HG02840 (cell line): ENCODE data around the gene INO80D.
"Not testable (repeated sequence)": the region's sequence is repeated elsewhere in the genome, so short reads cannot be mapped to it uniquely, and the experiment has no call there.

Source experiments
- ATAC-seq: cut with Tn5 transposase; IDR thresholded peaks from one replicate; pipeline ENCODE4 v1.9.1; 2021; ENCODE audit warnings: mild to moderate bottlenecking, moderate library complexity, moderate number of reproducible peaks; ENCODE audit not compliant: unreplicated experiment, low FRiP score

INO80D gene

DNA sequence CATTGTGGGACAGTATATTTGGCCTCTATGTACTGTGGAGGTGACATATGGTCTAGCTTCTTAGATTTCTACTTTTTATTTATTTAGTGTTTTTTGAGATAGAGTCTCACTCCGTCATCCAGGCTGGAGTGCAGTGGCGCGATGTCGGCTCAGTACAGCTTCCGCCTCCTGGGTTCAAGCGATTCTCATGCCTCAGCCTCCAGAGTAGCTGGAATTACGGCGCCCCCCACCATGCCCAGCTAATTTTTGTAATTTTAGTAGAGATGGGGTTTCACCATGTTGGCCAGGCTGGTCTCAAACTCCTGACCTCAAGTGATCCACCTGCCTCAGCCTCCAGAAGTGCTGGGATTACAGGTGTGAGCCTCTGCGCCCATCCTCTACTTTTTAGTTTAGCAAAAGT is 99.6 kb downstream of the INO80D start:
- not testable (repeated sequence) for ATAC-seq

DNA sequence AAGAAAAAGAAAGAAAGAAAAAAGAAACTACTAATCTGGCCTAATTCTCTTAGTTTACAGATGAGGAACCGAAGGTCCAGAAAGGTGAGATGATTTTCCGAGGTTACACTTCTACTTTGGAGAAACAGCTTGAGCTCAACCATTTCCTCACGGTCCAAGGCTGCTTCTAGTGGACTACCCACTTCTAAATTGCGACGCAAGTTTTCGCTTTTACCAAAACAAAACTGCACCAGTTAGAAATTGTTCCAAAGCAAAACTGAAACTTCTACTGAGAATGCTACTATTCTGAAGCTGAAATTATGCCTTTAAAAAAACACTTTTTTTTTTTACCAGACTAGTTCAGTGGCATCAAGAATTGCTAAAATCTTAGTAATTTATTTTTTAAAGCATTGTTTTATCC is 101.6 kb downstream of the INO80D start:
- ATAC-seq: peak; percentile 79

DNA sequence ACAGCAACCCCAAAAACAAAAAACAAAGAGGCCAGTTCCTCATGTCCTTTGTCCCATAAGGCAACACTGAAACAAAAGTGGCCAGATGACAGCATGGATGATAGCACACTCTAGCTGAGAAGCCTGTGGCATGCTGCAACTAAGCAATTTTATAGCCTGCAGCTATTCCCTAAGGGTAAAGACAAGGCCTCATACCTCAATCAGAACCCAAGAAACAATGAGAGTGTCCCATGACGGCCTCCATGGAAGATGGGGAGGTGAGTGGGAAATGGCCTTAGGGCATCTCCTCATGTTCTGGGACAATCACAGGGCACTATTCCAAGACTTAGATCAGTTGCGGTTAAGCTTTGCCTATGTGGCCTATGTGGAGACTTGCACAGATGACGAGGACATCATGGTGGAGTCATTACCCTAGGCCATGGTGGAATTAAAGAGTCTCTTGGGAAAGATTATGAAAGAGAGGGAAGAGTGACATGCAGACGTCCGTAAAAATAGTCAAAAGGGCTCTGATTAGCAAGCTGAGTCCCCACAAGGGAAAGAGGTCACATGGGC is 103.1 kb downstream of the INO80D start:
- no peak for ATAC-seq

DNA sequence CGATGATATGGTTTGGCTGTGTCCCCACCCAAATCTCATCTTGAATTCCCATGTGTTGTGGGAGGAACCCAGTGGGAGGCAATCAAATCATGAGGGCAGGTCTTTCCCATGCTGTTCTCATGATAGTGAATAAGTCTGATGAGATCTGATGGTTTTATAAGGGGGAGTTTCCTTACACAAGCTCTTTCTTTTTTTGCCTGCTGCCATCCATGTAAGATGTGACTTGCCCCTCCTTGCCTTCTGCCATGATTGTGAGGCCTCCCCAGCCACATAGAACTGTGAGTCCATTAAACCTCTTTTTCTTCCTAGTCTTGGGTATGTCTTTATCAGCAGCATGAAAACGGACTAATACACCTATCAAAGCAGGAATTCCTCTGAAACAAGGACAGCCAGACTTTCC is 107.2 kb downstream of the INO80D start:
- not testable (repeated sequence) for ATAC-seq

DNA sequence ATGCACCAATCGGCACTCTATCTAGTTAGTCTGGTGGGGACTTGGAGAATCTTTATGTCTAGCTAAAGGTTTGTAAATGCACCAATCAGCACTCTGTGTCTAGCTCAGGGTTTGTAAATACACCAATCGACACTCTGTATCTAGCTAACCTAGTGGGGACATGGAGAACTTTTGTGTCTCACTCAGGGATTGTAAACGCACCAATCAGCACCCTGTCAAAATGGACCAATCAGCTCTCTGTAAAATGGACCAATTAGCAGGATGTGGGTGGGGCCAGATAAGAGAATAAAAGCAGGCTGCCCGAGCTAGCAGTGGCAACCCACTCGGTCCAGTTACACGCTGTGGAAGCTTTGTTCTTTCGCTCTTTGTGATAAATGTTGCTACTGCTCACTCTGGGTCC is 108.3 kb downstream of the INO80D start:
- not testable (repeated sequence) for ATAC-seq

DNA sequence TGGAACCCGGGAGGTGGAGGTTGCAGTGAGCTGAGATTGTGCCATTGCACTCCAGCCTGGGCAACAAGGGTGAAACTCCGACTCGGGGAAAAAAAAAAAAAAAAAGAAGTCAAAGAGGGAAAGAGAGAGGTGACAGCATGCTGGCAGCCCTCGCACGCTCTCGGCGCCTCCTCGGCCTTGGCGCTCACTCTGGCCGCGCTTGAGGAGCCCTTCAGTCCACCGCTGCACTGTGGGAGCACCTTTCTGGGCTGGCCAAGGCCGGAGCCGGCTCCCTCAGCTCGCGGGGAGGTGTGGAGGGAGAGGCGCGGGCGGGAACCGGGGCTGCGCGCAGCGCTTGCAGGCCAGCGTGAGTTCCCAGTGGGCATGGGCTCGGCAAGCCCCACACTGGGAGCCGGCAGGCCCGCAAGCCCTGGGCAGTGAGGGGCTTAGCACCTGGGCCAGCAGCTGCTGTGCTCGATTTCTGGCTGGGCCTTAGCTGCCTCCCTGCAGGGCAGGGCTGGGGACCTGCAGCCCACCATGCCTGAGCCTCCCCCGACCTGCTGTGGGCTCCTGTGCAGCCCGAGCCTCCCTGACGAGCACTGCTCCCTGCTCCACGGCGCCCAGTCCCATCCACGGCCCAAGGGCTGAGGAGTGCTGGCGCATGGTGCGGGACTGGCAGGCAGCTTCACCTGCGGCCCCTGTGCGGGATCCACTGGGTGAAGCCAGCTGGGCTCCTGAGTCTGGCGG is 108.9 kb downstream of the INO80D start:
- not testable (repeated sequence) for ATAC-seq

DNA sequence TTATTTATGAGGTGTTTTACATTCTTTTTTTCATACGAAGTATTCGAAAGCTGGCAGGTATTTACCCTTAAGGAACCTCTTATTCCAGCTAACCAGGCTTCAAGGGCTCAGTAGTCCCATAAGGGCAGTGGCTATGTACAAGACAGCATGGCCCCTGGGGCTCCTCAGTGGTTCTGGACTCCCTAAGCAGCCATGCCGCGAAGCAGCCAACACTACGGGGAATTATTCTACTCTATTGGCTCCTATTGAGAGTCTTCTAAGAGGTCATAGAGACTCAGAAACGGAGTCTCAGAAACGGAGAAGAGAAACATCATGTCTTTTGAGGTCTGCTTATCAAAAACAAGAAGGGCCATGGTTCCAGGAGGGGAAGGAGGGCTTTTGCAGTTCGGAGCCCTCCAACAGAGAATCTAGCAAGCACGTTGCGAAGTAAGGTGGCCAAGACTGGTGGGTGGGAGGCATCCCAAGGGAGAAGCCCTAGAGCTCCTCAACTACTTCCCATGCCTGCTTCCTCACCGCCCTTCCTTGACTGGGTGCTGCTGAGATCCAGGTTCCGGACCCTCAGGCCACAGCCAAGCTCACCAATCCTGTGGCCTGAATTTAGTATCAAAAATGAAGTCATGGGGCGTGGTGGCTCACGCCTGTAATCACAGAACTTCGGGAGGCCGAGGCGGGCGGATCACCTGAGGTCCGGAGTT is 109.7 kb downstream of the INO80D start:
- no peak for ATAC-seq

DNA sequence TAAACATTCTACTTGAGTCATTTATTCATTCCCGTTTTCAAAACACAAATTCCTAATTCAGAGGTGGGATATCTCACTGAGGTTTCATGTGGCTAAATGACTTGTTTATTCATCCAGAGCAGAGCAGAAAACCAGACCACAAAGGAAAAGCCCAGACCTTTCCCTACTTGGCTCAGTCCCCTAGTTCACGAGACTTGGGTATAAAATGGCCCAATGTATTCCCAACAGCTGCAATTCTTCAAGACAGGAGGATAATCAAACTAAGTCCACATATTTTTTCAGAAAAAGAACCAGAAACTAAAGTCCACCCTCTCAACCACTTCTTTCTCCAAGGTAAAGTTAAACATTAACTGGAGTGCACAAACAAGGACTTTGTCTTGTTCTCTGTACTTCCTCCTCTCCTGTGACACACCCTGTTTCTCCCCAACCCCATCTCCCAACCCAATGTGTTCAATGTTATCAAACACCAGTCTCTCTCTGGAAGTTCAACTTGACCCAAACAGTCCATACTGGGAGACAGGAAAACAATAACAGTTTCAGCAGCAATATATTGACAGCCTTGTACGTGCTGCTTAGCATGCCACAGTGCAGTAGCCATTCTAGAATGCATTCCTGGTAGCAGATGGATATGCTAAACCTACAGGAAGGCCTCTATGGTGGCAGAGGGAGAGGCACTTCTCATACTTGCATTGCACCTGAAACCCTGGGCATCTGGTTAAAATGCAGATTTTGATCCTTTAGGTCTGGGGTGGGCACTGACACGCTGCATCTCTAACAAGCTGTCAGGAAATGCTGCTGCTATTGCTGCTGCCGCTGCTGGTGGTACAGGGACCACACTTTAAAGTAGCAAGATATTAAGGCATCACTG is 110.7 kb downstream of the INO80D start:
- ATAC-seq: no peak

DNA sequence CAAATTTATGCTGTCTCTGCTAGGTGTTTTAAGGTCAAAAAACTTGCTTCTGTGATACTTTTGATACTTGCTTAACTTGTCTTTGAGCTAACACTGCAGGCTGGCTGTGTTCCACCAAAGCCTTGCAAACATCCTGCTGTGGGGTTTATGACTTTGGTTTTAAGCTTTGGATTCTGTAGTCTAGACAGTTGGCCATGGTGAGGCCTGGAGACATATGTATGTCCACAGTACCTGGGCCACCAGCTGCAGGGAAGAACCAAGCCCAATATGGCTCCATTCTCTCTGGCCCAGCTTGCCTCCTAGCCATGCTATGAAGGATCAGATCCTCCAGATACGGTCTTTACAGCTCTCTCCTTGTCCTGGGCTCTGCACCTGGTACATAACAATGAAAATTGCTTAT is 113.9 kb downstream of the INO80D start:
- ATAC-seq: no peak

DNA sequence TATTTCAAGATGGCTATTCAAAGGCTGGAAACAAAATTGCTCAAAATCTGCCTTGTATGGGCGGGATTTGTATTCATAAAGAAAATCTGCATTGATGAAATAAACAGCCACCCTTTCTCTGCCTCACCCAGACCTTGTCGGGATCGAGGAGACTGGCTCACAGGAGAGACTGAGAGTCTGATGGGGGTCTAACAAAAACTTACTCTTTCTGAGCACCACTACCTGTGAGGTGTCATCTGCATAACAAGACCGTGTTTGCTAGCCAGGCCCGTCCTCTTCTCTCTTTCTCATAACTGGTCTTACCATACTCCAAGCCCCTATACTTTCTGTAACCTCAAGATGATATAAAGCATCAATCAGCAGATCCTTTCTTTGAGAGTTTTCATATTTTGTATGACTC is 115.6 kb downstream of the INO80D start:
- no peak for ATAC-seq

DNA sequence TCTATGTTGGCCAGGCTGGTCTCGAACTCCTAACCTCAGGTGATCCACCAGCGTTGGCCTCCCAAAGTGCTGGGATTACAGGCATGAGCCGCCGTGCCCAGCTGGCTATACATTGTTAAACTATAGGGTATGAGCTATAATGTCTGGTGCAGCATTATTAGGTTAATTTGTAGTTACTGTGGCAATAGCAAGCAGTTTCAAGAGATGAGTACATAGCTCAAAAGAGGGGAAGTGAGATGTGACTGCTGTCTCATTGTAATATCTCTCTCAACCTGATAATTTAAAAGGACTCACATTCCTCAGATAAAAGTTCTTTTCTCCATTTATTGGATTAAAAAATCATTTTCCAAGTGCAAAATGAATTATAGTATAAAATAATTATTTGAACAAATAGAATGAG is 116.4 kb downstream of the INO80D start:
- no peak for ATAC-seq

DNA sequence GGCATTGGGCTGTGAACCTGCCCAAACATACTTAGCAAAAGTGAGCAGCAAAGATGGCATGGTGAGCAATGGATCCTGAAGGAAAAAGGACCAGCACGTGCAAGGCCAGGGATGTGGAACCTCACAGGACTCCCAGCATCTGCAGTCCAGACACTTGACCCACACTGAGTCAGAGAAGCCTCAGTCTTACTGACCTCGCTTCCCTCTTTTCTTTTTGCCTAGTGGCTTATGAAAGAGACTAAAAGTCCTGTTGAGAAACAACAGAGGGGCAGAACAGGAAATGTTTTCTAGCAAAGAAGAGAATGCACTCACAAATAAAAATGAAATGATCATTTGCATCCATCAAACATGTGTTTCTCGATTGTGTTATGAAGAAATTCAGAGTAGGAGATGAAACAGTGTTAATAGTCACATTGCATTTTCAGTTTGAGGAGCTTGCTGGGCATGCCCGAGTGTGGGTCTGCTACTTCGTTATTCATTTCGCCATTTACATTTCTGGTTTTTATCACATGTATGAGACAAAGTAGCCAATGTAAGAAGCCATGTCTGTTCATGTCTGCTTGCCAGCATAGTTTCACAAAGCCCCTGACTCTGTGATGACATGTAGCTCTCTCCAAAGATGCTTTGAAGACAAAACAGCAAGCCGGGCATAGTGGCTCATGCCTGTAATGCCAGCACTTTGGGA is 118.4 kb downstream of the INO80D start:
- ATAC-seq: no peak

DNA sequence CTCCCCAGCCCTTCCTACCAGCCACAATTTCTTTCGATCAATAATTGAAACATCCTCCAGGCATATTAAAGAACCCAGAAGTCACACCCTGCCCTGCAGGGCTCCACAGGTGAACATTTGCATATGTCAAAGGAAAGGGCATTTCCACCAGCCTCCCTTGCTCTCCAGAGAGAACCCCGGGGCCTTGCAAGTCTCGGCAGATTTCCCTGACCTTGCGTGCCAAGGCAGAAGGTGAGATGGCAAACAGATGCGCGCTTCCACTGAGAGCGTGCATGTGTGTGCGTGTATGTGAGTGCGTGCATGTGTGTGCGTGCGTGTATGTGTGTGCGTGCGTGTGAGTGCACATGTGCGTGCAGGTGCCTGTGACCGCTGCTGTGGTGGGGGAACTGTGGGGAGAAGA is 120.3 kb downstream of the INO80D start:
- ATAC-seq: no peak

DNA sequence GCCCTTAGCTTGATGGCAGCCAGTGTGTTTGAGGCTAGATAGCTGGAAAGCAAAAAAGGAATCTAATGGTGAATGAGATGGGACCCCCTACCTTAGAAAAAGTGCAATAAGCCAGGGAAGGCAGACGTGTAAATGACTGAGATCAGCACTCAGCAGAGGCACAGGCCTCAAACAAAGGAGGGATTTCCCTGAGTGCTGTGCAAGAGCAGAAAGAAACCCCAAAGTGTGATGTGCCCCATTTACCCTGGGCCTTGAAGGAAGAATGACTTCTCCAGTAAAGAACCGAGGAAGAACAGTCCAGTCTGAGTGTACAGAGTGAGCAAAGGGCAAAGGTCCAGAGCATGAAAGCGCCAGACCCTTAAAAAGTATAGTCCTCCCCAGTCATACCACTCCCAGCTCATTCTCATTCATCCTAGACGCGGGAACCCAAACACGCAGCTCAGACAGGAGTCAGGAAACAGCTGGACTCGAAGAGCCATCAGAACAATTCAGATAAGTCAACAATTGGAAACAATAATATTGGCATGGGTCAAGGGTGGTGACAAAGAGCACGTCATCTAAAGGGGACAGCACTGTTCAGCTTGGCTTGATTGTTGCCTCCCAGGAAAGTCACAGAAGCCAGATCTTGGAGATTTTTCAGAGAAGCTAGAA is 121.7 kb downstream of the INO80D start:
- no peak for ATAC-seq

DNA sequence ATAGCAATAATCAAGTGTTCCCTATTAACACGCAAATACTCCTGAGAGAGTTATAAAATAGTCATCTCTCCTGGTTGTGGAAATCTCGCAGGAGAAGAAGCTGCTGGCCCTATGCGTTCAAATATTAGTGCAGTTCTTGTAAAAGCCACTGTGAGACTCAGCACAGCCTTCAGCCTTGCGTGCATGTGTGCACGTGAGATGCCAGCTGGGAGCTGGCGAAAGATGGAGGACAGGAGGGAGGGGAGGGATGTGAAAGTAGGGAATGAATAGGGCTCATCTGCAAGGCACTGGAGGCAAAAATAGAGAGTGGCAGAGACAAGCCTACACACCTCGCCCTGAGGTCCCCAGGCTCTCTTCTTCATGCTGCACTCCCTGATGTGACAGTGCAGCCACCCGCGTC is 126.5 kb downstream of the INO80D start:
- ATAC-seq: no peak

DNA sequence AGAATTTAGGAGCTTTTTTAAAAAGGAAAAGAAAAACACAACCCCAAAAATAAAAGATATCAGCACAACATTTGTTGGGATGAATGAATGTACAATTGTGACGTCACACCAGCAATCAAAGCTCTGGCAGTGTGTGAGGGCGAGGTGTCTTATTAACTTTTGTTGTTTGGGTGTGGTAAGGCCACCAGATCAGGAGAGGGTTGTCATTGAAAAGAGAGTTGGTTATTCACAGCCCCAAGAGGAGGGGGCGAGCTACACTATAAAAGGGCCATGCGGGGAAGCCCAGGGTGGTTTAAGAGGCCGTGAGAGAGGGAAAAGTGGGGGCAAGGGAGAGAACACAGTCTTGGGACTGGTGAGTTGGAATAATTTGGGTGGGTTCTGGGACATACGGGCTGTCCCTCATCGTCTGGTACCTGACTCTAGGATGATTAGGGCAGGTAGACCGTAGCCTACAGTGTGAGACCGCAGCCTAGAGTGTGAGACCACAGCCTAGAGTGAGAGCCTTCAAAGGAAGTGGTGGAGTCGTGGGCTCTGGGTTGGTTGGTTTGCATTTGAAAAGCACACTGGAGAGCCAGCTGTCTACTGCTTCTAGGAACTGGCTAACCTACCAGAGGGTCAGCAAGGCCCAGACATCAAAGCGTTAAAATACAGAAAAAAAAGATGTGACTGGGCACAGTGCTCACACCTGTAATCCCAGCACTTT is 128.4 kb downstream of the INO80D start:
- ATAC-seq: no peak

DNA sequence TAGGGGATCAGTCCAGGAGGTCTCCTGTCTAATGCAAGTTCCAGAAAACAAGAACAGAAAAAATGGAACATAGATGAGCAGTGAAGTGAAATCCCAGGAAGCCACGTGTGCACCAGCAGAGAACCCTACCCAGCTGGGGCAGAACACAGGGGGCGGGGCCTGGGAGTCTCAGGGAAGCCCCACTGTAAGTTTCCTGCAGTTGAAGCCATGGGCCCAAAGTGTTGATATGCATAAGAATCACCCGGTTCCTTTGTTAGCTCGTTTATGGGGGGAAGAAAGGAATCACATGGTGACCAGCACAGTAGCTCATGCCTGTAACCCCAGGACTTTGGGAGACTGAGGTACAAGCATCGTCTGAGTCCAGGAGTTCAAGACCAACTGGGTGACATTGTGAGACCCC is 131.3 kb downstream of the INO80D start:
- no peak for ATAC-seq

DNA sequence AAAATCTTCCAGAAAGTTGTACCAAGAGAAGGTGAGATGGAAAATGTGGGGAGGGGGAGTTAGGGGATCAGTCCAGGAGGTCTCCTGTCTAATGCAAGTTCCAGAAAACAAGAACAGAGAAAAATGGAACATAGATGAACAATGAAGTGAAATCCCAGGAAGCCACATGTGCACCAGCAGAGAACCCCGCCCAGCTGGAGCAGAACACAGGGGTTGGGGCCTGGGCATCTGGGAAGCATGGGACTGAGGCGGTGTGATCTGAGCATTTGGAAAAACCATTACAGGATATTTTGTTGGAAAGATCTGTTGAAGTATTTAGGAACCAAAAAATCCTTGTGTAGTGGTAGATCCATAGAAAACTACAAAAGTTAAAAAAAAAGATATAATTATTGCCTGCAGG is 133.7 kb downstream of the INO80D start:
- ATAC-seq: no peak

DNA sequence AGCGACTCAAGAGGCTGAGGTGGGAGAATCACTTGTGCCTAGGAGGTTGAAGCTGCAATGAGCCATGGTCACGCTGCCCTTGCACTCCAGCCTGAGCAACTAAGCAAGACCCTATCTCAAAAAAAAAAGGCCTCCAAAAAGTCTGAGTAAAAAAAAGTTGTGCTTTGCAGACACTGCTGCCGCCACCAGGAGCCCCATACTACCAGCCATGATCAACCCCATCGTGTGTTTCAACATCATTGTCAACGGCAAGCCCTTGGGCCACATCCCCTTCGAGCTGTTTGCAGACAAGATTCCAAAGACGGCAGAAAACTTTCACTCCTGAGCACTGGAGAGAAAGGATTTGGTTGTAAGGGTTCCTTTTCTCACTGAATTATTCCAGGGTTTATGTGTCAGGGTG is 137.1 kb downstream of the INO80D start:
- no peak for ATAC-seq
